ENCODE results near the gene FCN3.
A peak's percentile ranks its signal among the peaks of the same experiment; 100 is the strongest.
"Not testable (repeated sequence)": the region's sequence is repeated elsewhere in the genome, so short reads cannot be mapped to it uniquely, and the experiment has no call there.

FCN3 gene

DNA sequence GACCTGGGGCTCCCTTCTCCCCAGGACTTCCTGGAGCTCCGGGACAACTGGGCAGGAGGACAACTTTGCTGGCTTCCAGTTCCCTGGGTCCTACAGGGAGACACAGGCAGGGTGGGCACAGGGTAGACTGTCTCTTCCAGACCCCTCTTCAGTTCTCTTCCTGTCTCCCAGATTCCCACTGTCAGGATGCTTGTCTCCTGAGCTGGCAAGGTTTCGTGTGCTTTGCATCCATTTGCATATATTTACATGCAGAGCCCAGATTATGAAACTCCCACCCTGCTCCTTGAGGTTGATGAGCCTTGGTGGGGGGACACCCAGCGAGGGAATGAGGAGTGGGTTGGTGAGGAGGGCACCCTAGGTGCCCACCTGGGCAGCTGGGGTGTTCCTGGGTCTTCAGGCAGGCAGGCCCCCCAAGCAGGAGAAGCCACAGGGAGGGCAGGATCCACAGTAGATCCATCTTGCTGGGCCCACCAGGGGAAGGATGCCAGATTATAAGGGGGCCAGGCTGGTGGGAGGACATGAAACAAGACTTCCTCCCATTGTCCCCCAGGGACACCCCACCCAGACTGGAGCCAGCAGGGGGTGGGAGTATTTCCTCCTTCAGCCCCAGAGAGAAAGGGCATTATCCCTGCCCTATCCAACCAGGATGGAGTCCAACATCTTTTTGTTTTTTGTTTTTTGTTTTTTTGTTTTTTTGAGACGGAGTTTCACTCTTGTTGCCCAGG is at the start of gene FCN3:
TSS of gene FCN3 (minus strand) at position 463 of the 725 bp plus-strand sequence. CDS start at position 457, 6 bp downstream.
- DNase-seq: no peak

DNA sequence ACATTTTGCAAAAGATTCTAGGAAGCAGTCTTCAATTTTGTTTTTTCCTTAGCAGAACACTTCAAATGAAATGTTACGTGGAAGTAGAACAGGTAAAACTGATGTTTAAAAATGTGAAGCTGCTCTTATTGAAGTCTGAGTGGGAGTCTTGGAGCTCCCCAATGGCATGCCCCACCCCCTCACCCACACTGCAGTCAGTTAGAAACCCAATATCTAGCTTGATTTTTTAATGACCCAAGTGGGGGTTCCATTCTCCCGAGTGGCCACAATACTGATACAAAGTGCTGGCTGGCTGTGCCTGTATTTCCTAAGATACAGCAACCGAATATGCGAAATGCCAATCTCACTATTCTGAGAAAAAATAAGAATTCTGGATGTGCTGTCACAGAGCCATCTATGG is 49.1 kb upstream of the FCN3 start:
- no peak for DNase-seq

DNA sequence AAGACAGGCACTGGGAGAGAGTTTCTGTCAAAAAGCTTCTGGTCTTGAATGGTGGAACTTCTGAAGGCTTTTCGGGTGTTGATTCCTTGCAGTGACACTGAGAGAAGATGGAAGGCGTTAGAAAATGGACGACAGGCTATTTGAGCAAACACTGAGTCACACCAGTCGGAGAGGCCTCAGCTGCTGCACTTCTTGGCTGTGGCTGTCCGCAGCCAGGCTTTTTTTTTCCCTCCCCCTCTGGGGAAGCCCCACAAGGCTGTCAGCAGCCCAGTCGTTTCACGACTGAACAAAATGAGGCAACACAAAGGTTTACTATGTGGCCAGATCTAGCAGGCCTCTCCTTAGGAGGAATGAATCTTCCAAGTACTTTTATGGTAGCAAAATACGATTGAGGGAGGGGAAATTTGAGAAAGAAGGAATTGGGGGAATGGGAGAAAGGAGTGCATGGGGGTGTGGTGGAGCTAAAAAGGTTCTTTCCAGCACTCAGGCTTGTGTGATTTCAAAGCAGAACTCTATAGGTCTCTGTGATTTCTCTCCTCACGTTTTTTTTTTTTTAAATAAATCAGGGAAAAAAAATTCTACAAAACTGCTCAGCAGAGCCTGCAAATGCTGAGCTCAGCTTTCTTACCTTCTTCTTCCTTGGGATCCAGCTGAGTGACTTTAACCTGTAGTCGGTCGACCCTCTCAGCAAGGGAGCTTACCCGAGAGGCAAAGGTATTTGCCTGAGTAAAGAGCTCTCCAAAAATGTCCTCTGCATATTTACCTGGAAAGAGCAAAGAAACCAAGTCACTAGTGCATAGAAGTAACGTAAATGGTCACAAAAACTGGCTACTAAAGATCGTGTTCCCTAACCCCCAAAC is 43.9 kb upstream of the FCN3 start:
- DNase-seq: peak; percentile 33

DNA sequence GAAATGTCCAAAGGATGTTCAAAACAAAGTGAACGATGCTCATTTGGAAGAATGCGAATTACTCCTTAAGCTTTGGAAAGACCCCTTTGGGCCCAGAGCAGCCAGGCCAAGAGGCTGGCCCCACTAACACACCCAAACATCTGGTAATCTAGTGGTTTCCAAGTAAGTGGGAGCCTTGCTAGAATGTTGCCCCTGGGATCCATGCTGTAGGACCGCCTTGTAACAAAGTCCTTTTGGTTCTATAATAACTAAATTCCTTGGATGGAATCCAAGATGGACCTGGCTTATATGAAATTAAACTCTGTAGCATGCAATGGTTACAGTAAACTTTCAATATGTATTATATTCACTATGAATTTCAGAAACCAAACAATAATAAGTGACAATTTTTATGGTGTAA is 43.1 kb upstream of the FCN3 start:
- no peak for DNase-seq

DNA sequence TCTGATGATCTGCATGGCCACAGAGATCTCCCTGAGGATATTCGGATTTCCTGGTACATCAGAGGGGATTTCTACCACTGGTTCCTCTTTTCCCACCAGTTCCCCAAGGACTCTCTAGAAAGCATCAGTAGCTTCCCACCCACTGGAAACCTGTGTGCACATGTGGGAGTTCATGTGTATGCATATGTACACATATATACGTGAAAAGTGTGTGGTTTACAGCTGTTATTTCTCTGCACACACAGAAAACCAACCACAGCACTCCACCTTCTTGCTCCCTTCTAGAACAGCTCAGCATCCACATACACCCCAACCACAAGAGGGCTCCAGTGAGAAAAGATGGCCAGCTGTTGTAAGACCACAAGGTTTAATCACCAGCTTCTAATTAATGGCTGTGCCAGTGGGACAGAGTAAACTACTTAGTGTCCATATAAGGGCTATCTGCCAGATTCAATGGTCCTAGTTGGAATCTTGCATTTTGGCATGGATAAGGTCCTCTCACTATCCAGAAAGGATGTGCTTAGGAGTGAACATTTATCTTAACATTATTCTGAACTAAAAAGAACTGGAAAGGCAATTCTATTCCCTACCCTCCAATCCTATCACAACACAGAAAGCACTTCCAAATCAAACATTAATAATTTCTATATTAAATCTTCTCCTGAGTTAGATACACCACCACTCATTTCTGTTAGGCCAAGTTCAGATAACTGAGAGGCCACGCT is 41.9 kb upstream of the FCN3 start:
- DNase-seq: peak; percentile 53

DNA sequence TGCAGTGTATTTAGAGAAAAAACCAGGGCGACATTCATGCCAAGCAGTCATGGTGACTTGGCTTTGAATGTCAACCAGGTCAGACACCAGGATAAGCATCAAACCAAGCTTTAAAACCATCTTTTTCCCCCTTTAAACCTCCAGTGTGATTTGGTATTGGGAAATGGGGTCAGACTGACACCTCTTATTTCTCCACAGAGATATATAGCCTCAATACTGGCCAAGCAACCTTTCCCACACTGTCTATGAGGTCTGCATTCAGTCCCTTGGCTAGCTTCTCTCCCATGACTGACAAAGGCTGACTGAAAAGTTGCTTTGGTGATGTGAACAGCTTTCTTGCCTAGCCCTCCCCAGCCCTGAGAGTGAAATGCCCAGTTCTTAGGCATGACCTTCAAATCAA is 39.5 kb upstream of the FCN3 start:
- DNase-seq: no peak

DNA sequence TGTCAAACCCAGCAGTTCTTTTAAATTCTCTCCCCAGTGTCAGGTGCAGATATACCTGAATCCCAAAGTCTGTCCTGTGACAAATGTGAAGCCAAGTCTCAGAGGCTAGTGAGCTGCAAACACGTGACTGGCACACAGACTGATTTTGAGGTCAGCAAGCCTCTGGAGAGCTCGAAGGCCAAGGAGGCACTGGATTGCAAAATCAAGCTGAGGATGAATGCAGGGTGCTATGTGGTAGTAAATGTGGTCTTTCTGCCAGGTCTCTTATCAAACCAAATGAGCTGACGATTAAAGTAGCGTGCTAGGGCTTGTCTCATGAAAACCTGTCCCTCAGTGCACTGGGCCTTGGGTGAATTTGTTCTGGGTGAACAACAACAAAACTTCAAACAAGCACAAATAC is 38.4 kb upstream of the FCN3 start:
- no peak for DNase-seq

DNA sequence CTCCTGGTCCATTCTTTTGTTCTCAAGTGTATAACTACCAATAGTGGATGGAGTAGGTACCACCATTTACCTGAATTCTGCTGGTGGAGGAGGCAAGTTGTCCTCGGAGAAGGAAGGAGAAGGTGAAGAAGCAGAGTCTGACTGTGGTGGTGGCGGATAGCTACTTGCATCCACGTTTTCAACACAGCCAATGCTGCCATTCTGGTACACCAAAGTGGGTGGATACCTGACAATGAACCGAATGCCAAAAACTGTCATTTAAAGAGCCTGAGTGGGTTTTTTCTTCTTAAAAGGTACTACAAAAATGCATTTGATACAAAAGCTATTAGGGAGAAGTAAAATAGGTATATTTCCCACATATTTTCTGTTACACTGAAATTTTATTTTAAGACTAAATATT is 37.9 kb upstream of the FCN3 start:
- no peak for DNase-seq

DNA sequence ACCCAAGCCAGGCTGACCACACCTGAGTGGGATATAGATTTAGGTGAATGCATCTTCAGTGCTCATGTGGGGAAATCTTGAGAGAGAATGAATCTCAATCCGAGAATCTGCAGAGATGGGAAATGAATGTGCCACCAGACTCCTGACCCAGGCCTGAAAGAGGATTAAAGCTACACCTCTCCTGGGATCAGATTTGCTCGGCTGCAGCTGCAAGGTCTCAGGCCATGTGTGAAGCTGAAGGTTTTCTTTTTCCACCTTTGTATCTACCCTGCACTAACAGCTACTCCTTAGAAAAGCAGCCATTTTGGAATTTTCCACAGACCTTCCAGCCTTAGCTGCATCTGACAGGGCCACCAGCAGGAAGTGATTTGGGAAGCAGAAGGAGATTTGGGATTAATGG is 36.1 kb upstream of the FCN3 start:
- no peak for DNase-seq

DNA sequence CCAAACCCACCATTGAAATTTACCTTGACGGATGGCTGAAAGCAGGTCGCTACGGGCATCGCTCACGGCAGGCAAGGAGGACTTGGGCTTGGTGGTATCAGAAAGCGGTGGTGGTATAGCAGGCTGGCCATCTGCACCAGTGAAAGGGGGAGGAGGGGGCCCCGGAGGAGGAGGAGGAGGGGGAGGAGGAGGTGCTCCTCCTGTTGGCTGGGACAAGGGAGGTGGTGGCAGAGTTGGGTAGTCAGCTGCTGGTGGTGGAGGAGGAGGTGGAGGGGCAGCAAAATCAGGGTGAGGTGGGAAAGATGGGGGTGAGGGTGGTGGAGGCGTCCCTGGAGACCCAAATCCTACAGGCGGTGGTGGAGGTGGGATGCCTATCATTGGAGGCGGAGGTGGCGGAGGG is 35.0 kb upstream of the FCN3 start:
- no peak for DNase-seq

DNA sequence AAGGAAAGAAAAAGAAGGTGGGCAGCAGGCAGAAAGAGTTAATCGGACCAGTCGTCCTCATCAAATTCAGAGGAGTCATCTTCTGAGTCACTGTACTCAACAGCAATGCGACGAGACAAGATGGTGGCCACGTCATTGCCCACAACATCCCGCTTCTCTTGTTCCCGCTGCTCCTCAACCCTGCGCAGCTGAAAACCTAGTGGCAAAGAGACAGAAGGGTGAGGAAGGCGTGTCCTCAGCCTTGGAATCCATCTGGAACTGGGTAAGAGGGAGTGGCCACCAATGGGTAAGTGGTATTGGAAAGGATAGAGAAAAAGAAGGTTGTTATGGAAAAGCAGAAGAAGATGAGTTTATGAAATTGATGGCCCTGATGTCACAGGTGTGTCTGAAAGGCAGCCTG is 33.5 kb upstream of the FCN3 start:
- DNase-seq: no peak

DNA sequence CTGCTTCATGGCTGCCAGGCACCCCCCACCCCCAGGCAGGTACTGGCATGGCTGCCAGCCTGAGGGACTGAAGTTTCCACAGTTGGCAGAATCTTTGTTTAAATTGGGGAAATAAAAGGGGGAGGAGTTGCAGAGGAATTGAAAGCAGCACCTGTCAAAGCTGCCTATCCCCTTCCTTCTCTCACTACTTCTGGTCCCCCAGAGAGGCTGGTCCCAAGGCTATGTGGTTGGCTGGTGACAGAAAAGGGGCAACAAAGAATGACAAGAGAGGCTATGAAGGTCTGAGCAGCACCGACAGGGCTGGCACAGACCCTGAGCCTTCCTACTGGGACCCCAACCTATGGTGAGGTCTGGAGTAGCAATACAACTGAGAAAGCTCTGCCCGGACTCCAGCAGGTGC is 32.2 kb upstream of the FCN3 start:
- not testable (repeated sequence) for DNase-seq

DNA sequence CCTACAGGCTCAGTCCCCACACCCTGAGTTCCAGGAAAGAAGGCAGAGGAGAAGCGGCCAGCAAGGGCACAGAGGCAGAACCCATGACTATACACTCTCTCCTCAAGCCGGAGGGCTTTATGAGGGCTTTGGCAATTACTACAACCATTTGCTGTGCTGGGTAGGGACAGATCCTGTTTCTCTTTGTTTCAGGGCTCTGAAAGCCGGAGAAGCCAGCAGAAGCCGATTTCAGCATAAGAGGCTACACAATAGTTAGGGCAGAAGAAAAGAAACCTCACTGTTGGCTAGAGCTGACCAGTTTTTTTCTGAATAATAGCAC is 31.7 kb upstream of the FCN3 start:
- DNase-seq: no peak

DNA sequence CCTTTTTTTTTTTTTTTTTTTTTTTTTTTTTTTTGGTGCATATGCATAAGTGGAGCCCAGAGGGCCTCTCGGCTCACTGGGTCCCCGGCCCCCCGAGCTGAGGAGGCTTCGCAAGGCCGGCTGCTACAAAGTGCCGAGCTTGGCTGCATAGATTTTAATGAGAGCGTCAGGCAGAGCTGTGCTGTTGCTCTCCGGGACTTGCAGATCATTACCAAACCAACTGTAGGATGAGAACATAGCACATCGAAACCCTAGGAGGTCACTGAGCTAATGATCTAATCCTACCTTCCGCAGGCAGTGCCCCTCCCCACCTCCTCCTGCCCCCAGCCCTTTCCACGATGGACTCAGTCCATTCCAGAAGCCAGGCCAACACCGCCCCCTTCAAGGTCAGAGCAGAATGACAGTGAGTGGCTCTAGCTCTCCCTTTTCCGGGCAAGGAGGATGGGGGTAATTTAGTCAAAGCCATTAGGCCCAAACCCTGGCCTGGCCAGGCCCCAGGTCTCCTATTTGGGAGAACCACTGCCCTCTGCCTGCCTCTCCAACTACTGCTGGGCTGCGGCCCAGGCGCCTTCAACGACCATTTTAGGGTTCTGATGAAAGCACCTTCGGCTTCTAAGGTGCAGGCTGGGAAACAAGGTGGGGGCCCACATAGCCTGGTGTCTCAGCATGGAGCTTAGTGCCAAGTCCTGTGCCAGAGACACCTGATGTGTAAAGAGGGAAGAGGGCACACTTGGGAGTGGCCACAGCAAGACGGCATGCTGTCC is 31.2 kb upstream of the FCN3 start:
- DNase-seq: not testable (repeated sequence)

DNA sequence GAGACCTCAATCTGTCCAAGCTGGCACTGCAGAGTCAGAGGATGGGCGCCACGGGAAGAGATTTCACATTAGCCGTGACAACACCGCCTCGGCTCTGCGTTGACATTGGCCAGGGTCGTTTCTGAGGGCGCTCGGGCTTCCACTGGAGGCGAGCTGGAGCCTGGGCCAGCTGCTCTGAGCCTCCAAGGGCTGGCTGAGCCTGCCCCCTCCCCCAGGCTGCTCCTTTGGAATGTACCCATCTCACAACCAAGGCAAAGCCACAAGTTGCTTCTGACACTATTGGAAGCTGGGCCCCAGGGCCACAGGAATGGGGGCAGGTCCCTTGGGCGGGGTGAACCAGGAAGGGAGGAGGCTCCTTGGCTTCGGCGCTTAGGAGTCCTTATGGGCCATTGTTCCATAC is 30.4 kb upstream of the FCN3 start:
- DNase-seq: no peak

DNA sequence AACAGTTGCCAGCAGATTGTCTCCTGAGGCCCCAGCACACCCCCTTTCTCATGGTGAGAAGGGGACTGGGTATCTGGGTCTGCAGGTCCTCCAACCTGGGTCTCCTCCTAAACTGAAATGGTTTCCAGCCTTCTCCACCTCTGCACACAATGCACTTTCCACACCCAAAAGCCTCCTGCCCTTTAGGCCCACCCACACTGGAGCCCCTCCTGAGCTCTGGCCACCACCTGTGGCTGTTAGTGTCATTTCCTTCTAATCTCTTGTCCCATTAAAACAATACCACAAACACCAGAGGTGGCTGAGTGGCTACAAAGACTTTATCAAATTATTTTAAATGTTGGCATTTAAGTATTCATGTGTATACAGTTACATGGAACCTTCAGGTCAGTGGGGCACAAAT is 29.3 kb upstream of the FCN3 start:
- no peak for DNase-seq

DNA sequence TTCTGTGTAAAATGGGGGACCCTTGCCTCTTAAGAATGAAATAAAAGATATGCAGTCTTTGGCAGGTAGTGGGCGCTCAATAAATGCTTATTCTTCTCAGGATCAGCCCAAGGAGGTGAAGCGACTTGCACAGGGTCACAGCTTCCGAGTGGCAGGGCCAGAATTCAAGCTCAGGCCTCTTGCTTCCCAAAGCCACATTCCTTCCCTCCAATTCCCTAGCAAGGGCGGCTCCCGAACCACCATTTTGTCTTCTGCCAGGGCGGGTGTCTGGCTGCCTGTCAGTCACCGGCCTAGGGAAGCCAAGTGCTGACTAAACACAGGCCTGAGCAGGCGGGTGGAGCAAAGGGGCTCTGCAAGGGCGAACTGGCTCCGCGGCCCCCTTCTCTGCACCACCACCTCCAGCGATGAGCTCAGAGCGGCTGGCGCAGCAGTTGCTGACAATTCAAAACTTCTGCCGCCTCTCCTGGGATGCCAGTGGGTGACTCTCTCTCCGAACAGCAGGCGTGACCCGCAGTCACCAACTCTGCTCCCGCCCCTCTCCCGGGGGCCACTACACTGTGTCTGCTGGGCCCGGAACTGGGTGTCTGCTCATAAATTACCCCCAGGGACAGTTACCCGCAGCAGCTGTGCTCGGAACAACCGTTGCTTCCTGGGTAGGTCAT is 28.6 kb upstream of the FCN3 start:
- no peak for DNase-seq

DNA sequence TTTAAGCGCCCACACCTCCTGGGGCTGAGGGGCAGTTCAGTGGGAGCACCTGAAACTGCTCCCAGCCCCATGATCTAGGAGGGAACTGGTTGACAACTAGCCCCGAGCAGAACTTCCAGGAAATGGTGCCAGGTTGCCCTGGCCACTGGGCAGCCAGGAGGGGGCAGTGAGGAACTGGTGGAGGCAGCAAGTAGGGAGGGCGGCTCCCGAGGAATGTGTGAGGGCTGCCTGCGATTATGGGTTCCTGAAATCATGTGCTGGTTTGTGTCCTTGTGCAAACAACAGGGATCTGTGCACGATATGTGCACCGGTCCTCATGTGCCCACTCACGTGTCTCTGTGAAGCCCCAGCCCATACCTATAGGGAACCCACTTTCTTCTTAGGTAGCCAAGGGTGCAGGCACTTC is 27.7 kb upstream of the FCN3 start:
- DNase-seq: no peak

DNA sequence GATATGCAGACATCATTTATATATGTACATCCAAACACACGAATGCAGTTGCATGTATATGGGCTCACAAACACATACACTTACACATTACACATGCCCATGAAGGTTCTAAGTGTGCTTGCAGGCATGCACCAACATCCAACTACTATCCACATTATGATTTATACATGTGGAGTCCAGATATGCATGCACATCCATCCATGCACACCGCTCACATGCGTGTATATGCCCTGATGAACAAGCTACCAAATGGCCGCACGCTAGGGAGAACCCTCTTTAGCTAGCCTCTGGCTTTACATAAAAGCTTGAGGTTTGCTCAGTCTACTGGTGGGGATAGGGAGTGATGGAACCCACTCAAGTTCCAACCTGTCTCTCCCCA is 26.3 kb upstream of the FCN3 start:
- no peak for DNase-seq

DNA sequence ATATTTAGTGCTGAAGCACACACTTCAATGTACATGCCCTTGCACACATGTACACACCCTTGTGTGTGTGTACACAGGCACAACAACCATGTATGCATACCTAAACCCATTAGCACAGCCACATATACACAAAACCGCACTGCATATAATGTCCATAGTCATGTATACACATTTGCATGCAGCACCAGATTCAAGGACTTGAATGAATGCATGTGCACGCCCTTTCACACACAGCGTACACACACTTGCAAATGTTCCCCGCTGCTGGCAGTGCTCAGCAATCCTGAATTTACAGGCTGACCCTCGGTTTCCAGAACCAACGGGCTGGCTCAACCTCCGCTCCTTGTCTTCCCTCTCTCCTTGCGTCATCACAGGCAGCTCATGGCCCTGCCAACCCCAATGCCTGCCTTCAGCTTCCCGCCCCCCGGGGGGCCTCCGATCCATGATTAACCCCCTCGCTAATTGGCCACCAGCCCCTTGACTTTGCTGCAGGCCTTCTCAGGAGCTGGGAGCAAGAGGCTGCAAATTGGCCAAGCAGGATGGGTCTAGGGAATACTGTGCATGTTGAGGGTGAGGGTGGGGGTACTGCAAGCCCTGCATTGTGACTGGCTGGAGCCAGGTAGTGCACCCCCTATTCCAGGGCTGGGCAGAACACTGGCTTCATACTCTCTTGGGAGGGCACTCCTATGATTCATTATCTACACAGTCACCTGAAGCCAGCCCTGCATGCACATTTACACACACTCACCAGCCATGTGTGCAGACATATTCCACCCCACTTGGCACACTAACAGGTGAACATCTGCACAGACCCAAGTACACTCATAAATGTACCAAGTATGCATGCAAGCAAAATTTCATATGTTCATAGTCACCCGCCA is 25.7 kb upstream of the FCN3 start:
- no peak for DNase-seq

DNA sequence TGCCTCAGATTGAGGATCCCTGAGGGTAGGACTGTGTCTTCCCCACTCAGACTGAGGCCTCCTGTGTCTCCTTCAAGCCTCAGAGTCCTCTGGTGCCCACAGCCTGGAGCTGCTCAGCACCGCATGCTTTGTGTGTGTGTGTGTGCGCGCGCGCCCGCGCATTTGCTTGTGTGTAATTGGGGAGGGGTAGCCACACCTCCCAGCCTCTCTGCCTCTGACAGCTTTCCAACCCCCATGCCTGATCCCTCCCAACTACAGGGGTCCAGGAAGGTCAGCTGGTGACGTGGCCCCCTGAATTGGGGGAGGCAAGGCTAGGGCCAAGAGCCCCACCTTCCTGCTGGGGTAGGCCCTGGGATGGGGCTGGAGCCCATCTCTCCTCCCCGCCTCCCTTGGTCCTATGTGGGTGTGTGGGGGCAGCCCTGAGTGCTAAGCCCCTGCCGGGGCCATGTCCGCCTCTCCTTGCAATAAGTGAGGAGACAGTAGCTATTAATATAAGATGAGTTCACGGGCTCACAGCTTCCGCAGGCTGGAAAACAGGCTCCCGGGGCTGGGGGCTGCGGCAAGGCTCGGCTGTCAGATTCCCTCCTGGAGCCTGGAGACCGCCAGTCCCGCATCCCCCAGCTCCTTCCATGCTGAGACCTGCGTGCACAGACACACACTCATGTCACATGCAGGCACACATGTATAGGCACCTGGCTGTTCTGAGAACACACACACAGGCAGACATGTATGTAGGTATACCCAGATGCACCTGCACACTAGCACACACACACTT is 24.8 kb upstream of the FCN3 start:
- DNase-seq: no peak
